Neural cell (in vitro differentiated cells): ENCODE results near the gene PRRT4. TPM values are rescaled to one million over a fixed set of nuclear protein-coding genes. Genes with fewer than 3 reads are reported as not detected.

Experiments
- H2AFZ ChIP-seq: fragments of 200-600, 300-800 bp; sonication (generic), shearing (Covaris generic); 2 replicates; pipeline ENCODE4 v1.6.0; 2014; ENCODE audit warnings: low read depth, mild to moderate bottlenecking, antibody characterized with exemption, low read length, moderate library complexity
- H3F3A ChIP-seq: fragments of 200-600 bp; shearing (Covaris generic); 2 replicates; pipeline ENCODE4 v1.6.1; 2016; ENCODE audit warnings: mild to moderate bottlenecking, moderate library complexity, mixed read lengths, antibody characterized with exemption, low read length; ENCODE audit not compliant: insufficient read depth, poor library complexity, severe bottlenecking
- H3K27ac ChIP-seq: fragments of 200-600, 300-800 bp; sonication (generic), shearing (Covaris generic); 2 replicates; pipeline ENCODE4 v1.5.1; 2014; ENCODE audit warnings: mild to moderate bottlenecking, low read length, moderate library complexity
- H3K27me3 ChIP-seq: fragments of 300-800, 200-600 bp; sonication (generic), shearing (Covaris generic); 2 replicates; pipeline ENCODE4 v1.6.0; 2014; ENCODE audit warnings: mild to moderate bottlenecking, low read depth, low read length, moderate library complexity; ENCODE audit not compliant: insufficient read depth
- H3K36me3 ChIP-seq: fragments of 300-800, 200-600 bp; sonication (generic), shearing (Covaris generic); 2 replicates; pipeline ENCODE4 v1.5.1; 2014; ENCODE audit warnings: mild to moderate bottlenecking, antibody characterized with exemption, low read length, moderate library complexity; ENCODE audit not compliant: insufficient read depth
- H3K4me2 ChIP-seq: fragments of 300-800, 200-600 bp; sonication (generic), shearing (Covaris generic); 2 replicates; pipeline ENCODE4 v1.6.0; 2014; ENCODE audit warnings: mild to moderate bottlenecking, low read length
- H3K4me3 ChIP-seq: fragments of 300-800, 200-600 bp; sonication (generic), shearing (Covaris generic); 2 replicates; pipeline ENCODE4 v1.5.1; 2014; ENCODE audit warnings: mild to moderate bottlenecking, low read length, moderate library complexity
- H3K79me2 ChIP-seq: fragments of 200-600 bp; shearing (Covaris generic); replicated peaks from 2 replicates; pipeline ENCODE4 v1.6.0; 2014; ENCODE audit warnings: mild to moderate bottlenecking, low read length, moderate library complexity; ENCODE audit not compliant: insufficient read depth
- H3K9ac ChIP-seq: fragments of 300-800, 200-600 bp; sonication (generic), shearing (Covaris generic); 2 replicates; pipeline ENCODE4 v1.6.1; 2016; ENCODE audit warnings: mild to moderate bottlenecking, low read length, mixed read lengths
- H3K9me2 ChIP-seq: fragments of 200-600 bp; shearing (Covaris generic); 2 replicates; pipeline ENCODE4 v1.6.1; 2016; ENCODE audit warnings: mild to moderate bottlenecking, low read length, mixed read lengths; ENCODE audit not compliant: insufficient read depth
- H3K9me3 ChIP-seq: fragments of 200-600, 300-800 bp; sonication (generic), shearing (Covaris generic); 2 replicates; pipeline ENCODE4 v1.6.1; 2016; ENCODE audit warnings: mild to moderate bottlenecking, mixed run types, low read length, moderate library complexity, mixed read lengths
- H4K20me1 ChIP-seq: fragments of 200-600 bp; shearing (Covaris generic); 2 replicates; pipeline ENCODE4 v1.6.1; 2016; ENCODE audit warnings: mild to moderate bottlenecking, mixed run types; ENCODE audit not compliant: insufficient read depth
- CTCF ChIP-seq: fragments of 450-650 bp; IDR thresholded peaks from 2 replicates; pipeline ENCODE4 v1.5.1; 2014; ENCODE audit warnings: antibody characterized with exemption, mild to moderate bottlenecking, moderate library complexity; ENCODE audit not compliant: poor library complexity, severe bottlenecking
- EP300 ChIP-seq: fragments of 450-650 bp; conservative IDR thresholded peaks from 2 replicates; pipeline ENCODE4 v1.6.1; 2014; ENCODE audit warnings: antibody characterized with exemption, mild to moderate bottlenecking, moderate library complexity; ENCODE audit not compliant: poor library complexity, severe bottlenecking
- EZH2 ChIP-seq: fragments of 200-600, 300-800 bp; shearing (Covaris generic), sonication (generic); IDR thresholded peaks from 2 replicates; pipeline ENCODE4 v1.6.1; 2014; ENCODE audit warnings: antibody characterized with exemption, low read length, borderline replicate concordance, mild to moderate bottlenecking; ENCODE audit not compliant: insufficient read depth, poor library complexity, severe bottlenecking
- MXI1 ChIP-seq: fragments of 450-650 bp; conservative IDR thresholded peaks from 2 replicates; pipeline ENCODE4 v1.6.1; 2014; ENCODE audit warnings: antibody characterized with exemption, mild to moderate bottlenecking; ENCODE audit not compliant: poor library complexity, severe bottlenecking
- POLR2AphosphoS5 ChIP-seq: IDR thresholded peaks from 2 replicates; pipeline ENCODE4 v1.6.1; 2012
- RAD21 ChIP-seq: fragments of 450-650 bp; conservative IDR thresholded peaks from 2 replicates; pipeline ENCODE4 v1.6.1; 2014; ENCODE audit warnings: antibody characterized with exemption, mild to moderate bottlenecking, moderate library complexity
- SMC3 ChIP-seq: fragments of 450-650 bp; conservative IDR thresholded peaks from 2 replicates; pipeline ENCODE4 v1.6.1; 2014; ENCODE audit warnings: antibody characterized with exemption, mild to moderate bottlenecking, moderate library complexity; ENCODE audit not compliant: poor library complexity
- TAF1 ChIP-seq: IDR thresholded peaks from 2 replicates; pipeline ENCODE4 v1.6.1; 2012; ENCODE audit warnings: low read depth
- polyA plus RNA-seq: library from polyadenylated mRNA; depleted of rRNA; stranded (reverse); fragments of >200 nt; gene quantifications from 2 replicates; pipeline ENCODE4 v1.2.3, GENCODE V29; 2014
- TF ChIP-seq, protein P1 (sequence below): IDR thresholded peaks from 2 replicates; pipeline ENCODE4 v1.6.1; 2012; ENCODE audit warnings: borderline replicate concordance

PRRT4 gene
- polyA plus RNA-seq, 1 donor from 2014 or later, result 32.5 TPM

DNA sequence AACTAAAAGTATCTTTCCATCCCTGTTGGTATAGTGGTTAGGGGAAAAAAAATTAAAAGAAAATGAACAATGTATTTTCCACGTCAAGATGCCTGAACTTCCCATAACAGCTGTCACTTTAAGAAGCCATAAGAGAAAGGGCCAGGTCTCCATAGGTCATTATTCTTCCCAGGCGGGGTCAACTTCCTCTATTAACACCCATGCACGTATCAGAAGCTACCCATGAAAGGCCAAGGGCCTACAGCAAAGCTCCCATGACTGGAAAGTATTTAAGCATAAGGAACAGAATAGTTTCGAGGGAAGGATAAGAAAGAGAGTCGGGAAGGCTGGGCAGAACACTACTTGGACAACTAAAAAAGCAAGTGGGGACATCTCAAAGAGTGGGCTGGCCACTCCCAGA lies 57.8 kb downstream of the PRRT4 start:
- Histone ChIP-seq H3K27me3 (no peaks in the 10 kb centered on the region), H3K36me3 (no peaks in the 10 kb centered on the region), H2AFZ (no peak overlapping the region), H4K20me1 (no peaks in the 10 kb centered on the region), H3K9me2 (no peaks in the 10 kb centered on the region), H3K4me3 (no peak overlapping the region), H3K27ac (no peak overlapping the region), H3K4me2 (no peak overlapping the region), H3F3A (no peaks in the 10 kb centered on the region), H3K79me2 (no peaks in the 10 kb centered on the region), H3K9ac (no peak overlapping the region), H3K9me3 (no peaks in the 10 kb centered on the region)
- TF ChIP-seq, protein P1, sequence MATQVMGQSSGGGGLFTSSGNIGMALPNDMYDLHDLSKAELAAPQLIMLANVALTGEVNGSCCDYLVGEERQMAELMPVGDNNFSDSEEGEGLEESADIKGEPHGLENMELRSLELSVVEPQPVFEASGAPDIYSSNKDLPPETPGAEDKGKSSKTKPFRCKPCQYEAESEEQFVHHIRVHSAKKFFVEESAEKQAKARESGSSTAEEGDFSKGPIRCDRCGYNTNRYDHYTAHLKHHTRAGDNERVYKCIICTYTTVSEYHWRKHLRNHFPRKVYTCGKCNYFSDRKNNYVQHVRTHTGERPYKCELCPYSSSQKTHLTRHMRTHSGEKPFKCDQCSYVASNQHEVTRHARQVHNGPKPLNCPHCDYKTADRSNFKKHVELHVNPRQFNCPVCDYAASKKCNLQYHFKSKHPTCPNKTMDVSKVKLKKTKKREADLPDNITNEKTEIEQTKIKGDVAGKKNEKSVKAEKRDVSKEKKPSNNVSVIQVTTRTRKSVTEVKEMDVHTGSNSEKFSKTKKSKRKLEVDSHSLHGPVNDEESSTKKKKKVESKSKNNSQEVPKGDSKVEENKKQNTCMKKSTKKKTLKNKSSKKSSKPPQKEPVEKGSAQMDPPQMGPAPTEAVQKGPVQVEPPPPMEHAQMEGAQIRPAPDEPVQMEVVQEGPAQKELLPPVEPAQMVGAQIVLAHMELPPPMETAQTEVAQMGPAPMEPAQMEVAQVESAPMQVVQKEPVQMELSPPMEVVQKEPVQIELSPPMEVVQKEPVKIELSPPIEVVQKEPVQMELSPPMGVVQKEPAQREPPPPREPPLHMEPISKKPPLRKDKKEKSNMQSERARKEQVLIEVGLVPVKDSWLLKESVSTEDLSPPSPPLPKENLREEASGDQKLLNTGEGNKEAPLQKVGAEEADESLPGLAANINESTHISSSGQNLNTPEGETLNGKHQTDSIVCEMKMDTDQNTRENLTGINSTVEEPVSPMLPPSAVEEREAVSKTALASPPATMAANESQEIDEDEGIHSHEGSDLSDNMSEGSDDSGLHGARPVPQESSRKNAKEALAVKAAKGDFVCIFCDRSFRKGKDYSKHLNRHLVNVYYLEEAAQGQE, result no peak
- TF ChIP-seq TAF1 (no peak), CTCF (no peak), EP300 (no peak), SMC3 (no peak), EZH2 (no peak), MXI1 (no peak), POLR2AphosphoS5 (no peak), RAD21 (no peak)

- Histone ChIP-seq H3K36me3 (no peaks in the 10 kb centered on the region), H3K9me2 (no peaks in the 10 kb centered on the region), H3K27ac (no peak overlapping the region), H2AFZ (no peak overlapping the region), H3K9me3 (no peaks in the 10 kb centered on the region), H3K4me2 (no peak overlapping the region), H3K79me2 (no peaks in the 10 kb centered on the region), H4K20me1 (no peaks in the 10 kb centered on the region), H3K4me3 (no peak overlapping the region), H3K9ac (no peak overlapping the region), H3K27me3 (no peaks in the 10 kb centered on the region), H3F3A (no peaks in the 10 kb centered on the region)
- TF ChIP-seq, protein P1, result no peak
- TF ChIP-seq TAF1 (no peak), CTCF (no peak), EZH2 (no peak), EP300 (no peak), RAD21 (no peak), POLR2AphosphoS5 (no peak), MXI1 (no peak), SMC3 (no peak)
Measured at GRCh38 chr7:128303133-128303532, 58.4 kb downstream of the PRRT4 start.
